Amygdala (tissue), 56 donors: Measurements from ENCODE around the gene B4GALT6.

ENCODE experiments used
- DNase-seq, 56 donors: peaks; one replicate each; lab custom pipeline; 2025; lab: John Stamatoyannopoulos, UW

The B4GALT6 gene

DNA sequence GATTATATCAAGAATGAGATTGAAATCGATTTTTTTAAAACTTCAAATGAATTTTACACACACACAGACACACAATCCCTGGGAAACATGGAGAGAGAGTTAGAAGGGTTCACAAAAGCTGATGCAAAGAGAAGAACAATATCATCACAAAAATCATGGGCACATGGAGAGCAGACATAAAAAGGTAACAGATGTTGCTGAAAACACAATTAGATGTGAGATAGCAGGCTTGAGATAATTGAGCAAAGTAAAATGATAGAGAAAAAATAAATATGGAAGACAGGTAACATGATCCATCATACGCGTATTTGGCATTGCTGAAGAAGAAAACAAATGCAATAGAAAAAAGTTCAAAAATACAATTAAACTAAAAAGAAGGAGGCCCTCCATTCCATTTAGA lies 11.6 kb upstream of the B4GALT6 start:
- DNase-seq = no peak

DNA sequence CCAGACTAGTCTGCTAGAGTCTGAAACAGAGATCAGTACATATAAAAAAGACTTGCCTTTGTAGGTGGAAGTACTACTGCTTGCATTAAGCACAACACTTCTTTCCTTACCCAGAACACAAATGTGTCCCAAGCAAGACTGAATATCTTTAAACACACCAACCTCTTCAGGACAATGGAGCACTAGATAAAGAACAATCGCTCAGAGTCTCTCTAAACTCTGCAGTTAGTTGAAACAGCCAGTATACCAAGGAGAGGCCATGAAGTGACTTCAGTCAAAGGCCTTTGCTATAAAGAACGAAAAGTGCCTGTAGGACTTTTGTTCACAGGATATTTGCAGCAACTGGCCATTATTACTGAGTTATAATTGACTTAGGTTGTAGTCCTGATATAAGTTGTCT lies 9.9 kb upstream of the B4GALT6 start:
- no peak for DNase-seq

DNA sequence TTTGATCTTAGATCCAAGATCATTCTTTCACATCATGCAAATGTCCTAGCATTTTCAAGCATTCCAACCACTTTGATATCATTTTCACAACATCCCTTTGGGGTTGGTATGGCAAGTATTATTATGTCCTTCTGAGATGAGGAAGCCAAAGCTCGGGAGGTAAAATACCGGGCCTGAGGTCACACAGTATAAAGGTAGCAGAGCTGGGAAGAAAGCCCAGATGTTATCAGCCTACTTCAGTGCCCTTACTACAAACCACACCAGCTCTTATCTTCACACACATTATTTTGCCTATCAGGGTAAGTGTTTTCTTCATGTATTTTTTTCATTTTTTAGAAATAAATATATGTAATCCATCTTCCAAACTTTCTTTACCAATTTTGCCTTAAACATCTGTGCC lies 4.2 kb upstream of the B4GALT6 start:
- DNase-seq = no peak

DNA sequence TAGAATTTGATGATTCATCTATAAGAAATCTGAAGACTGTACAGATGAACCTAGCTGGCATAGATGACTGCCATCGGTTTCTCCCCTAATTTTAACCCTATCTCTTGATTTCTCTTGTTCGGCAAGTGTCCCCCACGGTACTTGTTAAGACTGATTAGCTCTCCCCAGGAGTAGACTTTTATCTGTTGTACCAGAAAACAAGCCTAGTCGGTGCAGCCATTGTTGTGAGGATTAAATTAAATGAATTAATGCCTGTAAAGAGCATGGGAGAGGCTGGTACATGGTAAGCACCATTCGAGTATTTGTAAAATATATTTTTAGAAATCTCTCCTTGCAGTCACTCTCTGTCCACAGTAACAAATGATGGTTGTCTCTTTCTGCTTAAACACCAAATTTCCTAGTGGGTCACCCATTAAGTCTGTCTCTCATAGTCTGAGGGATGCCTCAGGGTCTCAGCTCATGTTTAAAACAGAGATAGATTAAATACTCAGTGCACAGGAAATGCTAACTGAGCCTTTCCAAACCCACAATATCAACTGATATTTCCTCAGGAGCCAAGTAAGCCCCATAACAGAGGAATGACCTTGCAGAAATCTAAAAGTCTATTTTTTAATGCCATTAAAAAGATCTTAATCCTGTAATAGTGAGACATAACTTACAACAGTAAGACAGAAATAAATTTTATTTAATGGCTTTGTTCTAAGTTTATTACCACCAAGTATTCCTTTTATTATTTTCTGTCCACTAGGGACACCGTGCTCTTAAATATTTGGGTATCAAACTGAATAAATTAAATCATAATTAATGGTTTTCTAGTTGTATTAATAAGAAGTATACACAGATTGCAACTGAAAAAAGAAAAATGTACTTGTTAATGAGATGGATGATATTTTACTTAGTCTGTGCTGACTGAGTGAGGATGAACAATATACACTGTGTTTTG lies 2.9 kb upstream of the B4GALT6 start:
- DNase-seq = no peak

DNA sequence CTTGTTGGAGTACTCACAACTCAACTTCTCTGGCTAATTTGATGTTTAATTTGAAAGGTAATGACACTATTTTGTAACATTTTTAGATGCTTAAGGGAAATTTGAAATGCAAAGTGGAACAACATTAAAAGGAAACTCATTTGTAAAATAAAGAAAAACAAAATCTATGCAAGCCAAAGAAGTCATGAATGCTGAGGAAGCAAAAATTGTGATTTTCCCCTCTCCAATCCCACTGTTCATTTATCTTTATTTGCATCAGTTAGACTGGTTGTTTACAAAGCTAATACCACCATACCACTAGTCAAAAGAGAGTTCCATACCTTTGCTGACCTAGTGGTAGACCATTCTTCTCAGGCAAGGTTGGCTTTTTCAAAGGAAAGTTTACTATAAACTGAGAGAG lies 2.2 kb upstream of the B4GALT6 start:
- no peak for DNase-seq

DNA sequence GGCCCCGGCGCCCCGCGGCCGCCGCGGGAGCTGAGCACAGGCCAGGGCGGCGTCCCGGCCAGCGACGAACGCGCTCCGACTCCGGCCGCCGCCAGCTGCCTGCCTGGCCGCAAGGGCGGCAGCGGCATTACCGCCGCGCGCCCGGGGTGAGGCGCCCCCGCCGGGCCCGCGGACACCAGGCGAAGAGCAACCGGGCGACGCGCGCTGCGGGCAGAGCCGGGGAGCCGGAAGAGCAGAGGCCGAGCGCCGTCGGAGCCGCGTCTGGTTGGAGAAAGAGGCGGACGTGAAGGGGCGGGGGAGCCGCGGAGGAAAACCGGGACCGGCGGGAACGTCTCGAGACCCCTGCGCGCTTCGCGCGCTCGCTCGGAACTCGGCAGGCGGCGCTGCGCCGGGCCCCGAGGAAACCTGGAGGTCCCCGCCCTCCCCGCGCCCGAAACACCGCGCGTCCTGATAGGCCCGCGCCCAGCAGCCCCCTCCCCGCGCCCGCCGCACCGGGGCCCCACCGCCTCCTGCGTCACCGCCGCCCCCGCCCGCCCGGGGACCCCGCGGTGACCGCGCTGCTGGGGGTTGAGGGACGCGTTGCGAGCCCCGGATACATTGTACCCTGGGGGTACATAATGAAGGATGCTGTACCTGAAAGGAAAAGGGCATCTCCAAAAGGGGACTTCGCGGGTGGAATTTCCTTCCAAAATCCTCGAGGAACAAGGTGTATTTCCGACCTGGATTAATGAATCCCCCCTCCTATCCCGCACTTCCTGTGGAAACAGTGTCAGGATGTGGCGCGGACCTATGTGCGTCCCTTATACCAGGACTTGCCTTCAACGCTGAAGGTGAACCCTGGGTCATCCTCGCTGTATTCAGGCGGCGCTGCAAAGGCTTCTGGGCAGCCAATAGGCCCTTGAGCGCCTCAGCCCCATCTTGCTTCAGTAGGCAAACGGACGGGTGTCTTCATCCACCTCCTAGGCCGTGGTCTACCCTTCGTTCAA lies 1.0 kb upstream of the B4GALT6 start:
- peak in 47 of 56 donors; percentile 1 to 77 (median 50) for DNase-seq

DNA sequence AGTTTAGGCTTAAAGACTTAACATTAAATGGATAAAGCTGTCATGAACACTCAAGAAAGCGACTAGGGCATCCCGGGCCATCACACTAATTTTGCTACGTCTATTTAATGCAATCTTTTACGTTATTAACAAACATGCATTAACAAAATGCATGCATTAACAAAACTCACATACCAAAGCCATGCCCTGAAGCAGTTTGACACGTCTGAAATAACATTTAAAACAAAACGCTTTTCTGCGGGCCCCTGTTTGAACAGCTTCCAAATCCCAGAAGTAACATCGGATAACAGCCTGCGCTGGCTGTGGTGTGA lies 458 bp downstream of the B4GALT6 start:
- DNase-seq = no peak

DNA sequence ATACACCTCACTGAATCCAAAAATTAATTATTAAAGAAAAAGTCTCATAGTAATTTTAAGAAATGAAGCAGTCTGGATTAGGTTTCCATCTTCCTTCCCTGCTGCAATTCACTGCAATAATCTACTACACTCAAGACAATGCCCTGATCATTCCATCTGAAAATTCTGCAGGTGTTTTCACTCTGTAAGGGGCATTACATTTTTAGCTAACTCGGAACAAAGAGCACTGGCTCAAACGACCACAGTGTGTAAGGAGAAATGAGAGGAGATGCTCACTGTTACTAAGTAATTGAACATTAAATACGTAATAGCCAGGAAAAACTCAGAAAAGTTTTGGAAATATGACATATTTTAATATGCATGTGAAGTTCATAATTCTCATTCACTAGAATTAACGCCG lies 1.3 kb downstream of the B4GALT6 start:
- DNase-seq = no peak

DNA sequence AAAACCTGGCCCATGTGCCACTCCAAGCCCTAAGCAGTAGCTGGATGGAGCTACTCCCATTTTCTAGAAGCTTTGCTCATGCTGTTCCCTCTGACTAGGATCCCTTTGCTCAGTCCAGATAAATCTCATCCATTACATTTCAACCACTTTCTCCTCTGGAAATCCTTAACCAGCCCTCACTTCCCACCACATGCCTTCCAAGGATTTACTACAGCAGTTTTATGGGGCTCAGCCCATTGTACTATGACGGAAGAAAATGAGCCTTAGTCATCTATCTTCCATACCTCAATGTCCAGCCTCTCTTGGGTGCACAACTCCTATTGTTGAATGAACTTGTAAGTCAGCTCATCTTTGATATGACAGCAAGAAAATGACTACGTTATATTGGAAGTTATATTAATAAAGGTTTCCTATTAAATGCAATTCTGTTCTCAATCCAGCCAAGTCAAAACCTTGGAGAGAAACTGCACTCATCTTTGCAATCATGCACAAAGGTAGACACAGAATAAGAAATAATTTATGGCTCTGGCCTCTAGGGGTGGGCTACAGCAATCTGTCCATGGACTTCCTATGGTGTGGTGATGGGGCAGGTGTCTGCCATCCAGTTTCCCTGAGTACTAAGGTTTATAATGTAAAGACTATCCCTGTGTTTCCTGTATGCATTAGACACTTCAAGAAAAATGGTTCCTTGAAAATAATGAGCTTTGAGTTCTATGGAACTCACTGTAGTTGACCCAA lies 3.4 kb downstream of the B4GALT6 start:
- no peak for DNase-seq

DNA sequence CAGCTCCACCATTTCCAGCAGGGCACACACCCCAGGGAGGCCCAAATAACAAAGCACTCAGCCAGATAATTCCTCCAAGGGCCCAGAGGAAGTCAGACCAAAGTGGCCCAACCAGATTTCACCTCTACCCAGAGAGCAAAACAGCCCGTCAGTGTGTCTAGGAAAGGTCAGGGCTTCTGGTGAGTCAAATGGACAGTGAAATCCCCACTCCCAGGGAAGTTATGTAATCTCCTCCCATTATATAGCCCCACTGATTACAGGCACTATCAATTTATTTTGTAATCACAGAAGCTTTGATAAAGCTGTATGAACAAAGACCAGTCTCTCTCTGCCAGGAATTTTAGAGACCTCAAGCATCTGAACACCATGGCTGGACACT lies 4.0 kb downstream of the B4GALT6 start:
- no peak for DNase-seq

DNA sequence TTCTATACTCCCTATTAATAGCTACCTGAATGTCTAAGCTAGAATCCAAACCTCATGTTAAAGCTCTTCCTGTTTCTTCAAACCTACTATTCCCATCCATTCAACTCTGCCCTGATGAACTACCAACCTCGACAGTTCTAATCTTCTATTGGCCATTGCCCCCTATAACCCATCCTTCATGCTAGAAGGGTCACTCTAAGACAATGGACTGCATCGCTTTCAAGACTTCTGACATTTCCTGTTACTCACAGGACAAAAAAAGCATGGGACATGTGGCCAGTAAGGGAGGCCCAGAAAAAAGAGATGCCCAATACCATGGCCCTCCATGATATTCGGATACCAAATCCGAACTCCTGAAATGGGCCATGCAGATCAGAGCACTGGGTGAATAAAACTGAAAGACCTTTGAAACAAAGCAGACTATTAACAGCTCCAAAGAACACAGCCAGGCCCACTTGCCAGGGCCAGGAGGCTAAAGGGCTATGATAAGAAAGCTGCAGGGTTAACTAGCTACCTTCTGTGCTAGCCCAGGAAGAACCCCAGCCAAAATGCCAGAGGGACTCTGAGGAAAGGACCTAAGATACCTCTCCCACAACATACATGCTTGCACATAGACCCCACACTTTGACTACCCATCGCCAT lies 4.5 kb downstream of the B4GALT6 start:
- no peak for DNase-seq

DNA sequence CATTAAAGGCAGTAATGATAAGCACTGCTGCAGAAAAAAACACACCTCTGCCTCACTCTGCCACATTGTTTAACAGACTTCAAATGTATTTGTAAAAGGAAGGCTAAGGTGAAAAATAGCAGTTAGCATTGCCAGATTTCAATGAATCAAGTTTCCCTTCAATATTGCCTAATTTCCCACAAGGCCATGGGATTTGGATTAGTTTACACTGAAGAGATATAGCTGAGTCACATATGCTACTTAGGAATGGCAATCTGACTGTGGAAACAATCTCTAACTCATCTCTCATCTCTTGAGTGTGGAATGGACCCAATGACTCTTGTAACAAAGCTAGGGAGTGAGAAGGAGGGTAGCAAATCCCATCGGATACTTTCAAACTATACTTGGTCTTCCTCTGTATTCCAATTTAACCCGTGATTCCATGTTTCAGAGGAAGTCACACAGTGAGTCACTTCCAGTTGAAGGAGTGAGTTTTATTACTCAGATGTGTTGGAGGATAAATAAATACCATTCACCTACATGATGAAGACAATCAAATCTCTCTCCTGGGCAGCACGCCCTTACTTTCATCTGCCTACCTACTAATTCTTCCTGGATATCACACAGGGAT lies 5.1 kb downstream of the B4GALT6 start:
- DNase-seq = no peak

DNA sequence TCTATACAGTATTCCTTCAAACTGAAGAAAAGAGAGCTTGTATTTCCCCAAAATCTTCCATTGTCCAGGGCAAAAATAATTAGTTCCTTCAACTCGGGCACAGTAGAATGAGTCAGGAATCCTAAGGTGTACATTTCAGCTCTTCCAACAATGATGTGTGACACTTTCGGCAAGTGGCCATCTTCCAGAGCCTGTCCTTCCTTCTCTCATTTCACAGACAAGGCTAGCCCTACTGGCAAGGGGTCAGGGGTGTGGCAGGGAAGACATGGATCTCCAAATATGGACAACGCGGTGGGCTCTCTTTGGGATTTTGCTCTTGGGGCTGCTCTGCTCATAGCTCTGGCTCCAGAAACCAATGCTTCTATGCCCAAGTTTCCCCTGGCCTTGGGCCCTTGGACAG lies 6.0 kb downstream of the B4GALT6 start:
- DNase-seq = no peak

DNA sequence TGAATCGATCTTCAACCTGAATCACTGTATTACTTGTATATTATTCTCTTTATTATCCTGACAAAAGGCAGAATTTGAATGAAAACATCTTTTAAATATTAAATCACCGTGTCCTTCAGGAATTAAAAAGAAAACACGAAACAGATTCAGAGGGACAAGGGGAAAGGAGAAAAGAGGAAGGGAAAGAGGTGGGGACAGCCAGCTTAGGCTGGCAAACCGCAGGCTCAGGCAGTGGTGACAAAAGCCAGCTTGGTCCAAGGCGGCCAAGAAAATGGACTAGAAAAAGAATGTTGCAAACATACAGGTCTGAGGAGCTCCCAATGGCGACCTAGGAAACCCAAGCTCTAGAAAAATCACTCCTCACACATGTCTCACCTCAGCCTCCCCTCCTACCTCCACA lies 6.8 kb downstream of the B4GALT6 start:
- DNase-seq = no peak

DNA sequence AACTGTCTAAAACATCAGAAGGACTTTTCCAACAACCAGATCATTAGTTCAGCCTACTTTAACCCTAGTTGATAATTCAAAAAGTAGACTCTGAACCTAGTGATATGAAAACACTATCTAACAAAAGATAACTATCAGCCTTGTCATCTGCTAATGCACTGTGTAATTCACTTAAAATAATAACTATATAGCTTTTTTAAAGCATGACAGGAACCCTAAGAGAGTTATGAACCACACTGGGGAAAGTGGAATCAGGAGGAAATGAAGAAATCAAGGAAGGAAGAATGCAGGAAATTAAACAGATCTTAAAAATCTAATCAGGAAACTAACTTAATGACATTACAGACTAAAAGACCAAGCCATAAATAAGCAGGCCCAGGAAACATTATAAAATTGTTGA lies 9.0 kb downstream of the B4GALT6 start:
- DNase-seq = no peak

DNA sequence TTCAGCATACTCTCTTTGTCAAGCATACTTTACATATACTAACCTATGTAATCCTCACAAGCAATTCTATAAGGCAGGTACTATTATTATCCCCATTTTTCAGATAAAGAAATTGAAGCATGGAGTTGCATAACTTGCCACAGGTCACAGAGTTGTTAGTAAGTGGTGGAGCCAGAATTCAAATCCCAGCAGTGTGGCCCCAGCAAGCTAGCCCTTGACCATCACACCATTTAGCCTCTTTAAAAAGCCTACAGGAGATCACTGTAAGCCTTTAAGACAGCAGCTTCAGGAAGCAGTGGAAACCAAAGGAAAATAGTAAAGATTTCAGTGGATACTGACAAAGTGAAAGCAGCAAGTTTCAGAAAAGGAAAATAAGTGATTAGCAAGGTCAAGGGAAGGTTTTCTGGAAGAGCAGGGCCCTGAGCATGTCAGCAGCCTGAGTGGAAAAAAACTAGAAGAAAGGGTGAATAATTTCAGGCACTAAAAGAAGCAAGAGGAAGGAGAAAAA lies 11.7 kb downstream of the B4GALT6 start:
- DNase-seq = no peak

DNA sequence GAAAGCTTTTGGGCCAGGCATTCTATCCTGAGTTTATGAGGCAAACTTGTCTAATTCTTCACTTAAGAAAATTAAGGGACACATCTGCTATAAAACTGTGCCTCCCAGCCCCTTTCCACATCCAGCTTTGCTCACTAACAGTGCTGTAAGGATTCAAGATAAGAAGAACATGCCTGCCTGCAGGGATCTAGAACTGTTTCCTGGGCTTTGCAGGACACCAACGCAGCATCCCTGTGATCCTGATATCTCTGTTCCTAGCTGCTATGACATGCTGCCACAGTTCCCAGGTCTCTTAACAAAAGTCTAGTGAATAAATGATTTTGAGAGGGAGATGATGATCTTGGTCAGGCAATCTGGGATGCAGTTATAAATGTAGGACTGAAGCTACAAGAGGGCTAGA lies 12.4 kb downstream of the B4GALT6 start:
- DNase-seq = no peak

DNA sequence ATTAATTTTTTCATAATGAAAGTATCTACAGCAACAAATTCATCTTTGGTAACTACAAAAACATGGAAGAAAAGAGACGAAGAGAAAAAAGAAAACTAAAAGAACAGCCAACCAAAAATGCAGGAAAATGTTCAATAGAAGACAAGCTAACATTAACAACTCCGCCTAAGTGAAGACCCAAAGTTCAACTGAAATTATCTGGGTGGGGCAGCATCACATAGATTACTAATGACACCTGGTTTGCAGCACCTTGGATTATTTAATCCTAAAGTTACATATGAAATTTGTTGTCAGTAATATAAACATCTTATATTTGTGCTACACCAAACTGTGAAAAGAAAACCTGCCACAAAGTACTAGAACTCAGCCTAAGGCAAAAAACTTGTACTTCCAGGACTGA lies 14.8 kb downstream of the B4GALT6 start:
- DNase-seq = no peak

DNA sequence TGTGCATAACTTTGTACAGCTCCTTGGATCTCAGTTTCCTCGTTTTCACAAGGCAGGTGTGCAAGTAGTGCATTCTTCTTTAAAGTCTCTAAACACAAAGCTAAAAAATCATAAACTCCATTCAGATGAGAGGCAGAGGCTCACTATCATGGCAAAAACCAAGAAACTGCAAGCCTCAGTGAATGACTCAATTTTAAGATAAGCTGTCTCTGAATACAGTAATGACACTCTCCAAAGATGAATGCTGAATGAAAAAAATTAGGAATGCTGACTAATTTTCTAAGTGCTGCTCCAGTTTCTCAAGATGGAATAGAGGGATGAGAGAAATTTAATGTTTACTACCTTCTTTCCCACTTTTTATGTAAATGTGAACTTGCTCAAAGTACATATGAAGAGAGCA lies 17.2 kb downstream of the B4GALT6 start:
- DNase-seq = no peak

DNA sequence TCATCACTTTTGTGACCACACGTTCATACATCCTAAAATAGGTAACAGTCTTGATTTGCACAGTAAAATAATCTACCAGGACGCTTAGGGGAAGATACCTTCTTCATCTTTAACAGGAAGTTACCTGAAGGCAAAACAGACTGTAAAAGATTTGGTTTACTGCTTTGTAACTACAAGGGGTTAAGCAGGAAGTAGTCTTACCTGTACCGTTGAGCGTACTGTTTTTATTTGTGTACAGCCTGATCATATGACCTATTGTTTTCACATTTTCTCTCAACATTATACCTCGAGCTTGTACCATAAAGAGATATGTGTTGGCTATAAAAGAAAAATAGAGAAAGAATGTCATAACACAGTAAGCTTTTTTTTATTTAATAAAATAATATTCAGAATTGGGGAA lies 18.3 kb downstream of the B4GALT6 start:
- no peak for DNase-seq
